ENCODE measurements around the gene CMTM6.
"Not testable (repeated sequence)": the region's sequence is repeated elsewhere in the genome, so short reads cannot be mapped to it uniquely, and the experiment has no call there.

DNA sequence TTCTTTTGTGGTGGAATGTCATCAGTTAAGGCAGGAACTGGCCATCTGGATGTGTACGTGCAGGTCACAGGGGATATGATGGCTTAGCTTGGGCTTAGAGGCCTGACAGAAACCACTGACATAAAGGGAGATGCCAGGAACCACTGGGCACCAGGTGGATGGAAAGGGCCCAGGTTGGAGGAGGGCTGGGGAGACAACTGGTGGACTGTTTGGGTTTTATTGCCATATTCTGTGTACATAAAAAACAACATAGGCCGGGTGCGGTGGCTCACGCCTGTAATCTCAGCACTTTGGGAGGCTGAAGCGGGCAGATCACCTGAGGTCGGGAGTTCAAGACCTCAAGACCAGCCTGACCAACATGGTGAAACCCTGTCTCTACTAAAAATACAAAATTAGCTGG, 35.8 kb downstream of the CMTM6 start:
- TF ChIP-seq, protein P1, sequence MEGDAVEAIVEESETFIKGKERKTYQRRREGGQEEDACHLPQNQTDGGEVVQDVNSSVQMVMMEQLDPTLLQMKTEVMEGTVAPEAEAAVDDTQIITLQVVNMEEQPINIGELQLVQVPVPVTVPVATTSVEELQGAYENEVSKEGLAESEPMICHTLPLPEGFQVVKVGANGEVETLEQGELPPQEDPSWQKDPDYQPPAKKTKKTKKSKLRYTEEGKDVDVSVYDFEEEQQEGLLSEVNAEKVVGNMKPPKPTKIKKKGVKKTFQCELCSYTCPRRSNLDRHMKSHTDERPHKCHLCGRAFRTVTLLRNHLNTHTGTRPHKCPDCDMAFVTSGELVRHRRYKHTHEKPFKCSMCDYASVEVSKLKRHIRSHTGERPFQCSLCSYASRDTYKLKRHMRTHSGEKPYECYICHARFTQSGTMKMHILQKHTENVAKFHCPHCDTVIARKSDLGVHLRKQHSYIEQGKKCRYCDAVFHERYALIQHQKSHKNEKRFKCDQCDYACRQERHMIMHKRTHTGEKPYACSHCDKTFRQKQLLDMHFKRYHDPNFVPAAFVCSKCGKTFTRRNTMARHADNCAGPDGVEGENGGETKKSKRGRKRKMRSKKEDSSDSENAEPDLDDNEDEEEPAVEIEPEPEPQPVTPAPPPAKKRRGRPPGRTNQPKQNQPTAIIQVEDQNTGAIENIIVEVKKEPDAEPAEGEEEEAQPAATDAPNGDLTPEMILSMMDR (IDR thresholded peaks at IDR 0.05): not testable (repeated sequence)
- not testable (repeated sequence) for TF ChIP-seq POLR2A (IDR thresholded peaks at IDR 0.05); POLR2AphosphoS5 (IDR thresholded peaks at IDR 0.05; ENCODE audit: insufficient read depth in 1 of 2, low read depth in 1 of 2)

Data from vagina (tissue), 2 donors.